ENCODE results near the gene IFT122. TPM values are rescaled to one million over a fixed set of nuclear protein-coding genes. Genes with fewer than 3 reads are reported as not detected.

Gene IFT122
- total RNA-seq, 1 donor, result 21.4 TPM

- TF ChIP-seq CTCF (IDR thresholded peaks at IDR 0.05; ENCODE audit: insufficient read depth, low read length), result no peak
- H3K4me3 ChIP-seq (ENCODE audit: low read depth, low read length), result no peak overlapping the region
- DNase-seq (ENCODE audit: low read depth), result no peak
These were observed 109.2 kb downstream of the IFT122 start for GRCh38 chr3:129549006-129549800.

GRCh38 chr3:129549805-129550204, 109.8 kb downstream of the IFT122 start:
- H3K4me3 ChIP-seq (ENCODE audit: low read depth, low read length), result no peak overlapping the region
- TF ChIP-seq CTCF (IDR thresholded peaks at IDR 0.05; ENCODE audit: insufficient read depth, low read length), result no peak
- DNase-seq (ENCODE audit: low read depth), result no peak

- TF ChIP-seq CTCF (IDR thresholded peaks at IDR 0.05; ENCODE audit: insufficient read depth, low read length), result no peak
- DNase-seq (ENCODE audit: low read depth), result no peak
- no peak overlapping the region for H3K4me3 ChIP-seq (ENCODE audit: low read depth, low read length)
These were observed 112.4 kb downstream of the IFT122 start for GRCh38 chr3:129552287-129553050.

- no peak for TF ChIP-seq CTCF (IDR thresholded peaks at IDR 0.05; ENCODE audit: insufficient read depth, low read length)
- no peak overlapping the region for H3K4me3 ChIP-seq (ENCODE audit: low read depth, low read length)
- no peak for DNase-seq (ENCODE audit: low read depth)
These were observed 113.1 kb downstream of the IFT122 start for GRCh38 chr3:129553171-129553570.

GRCh38 chr3:129553719-129554118, 113.7 kb downstream of the IFT122 start:
- TF ChIP-seq CTCF (IDR thresholded peaks at IDR 0.05; ENCODE audit: insufficient read depth, low read length), result no peak
- DNase-seq (ENCODE audit: low read depth), result no peak
- no peak overlapping the region for H3K4me3 ChIP-seq (ENCODE audit: low read depth, low read length)

- no peak for DNase-seq (ENCODE audit: low read depth)
These were observed 114.5 kb downstream of the IFT122 start for GRCh38 chr3:129554356-129555152.

More at GRCh38 chr3:129554356-129555152, 114.5 kb downstream of the IFT122 start:
- H3K4me3 ChIP-seq (ENCODE audit: low read depth, low read length), result no peak overlapping the region
- no peak for TF ChIP-seq CTCF (IDR thresholded peaks at IDR 0.05; ENCODE audit: insufficient read depth, low read length)

Data from fibroblast of the aortic adventitia (primary cell).